Inflammatory macrophage treated with lipopolysaccharide for 1 hour (primary cell): ENCODE data around the gene PCDHGC5.

Source experiments
- DNase-seq, 2 donors: peaks; one replicate each; pipeline ENCODE4 v3.0.0-alpha.2; 2020 to 2022

Gene PCDHGC5

GRCh38 chr5:141491323-141492167 lies 2.7 kb downstream of the PCDHGC5 start:
- no peak for DNase-seq

GRCh38 chr5:141492168-141492885 lies 3.4 kb downstream of the PCDHGC5 start:
- DNase-seq = no peak

GRCh38 chr5:141493500-141494422 lies 4.9 kb downstream of the PCDHGC5 start:
- no peak for DNase-seq

- DNase-seq = no peak
Observed at GRCh38 chr5:141494761-141495452, 6.0 kb downstream of the PCDHGC5 start.

GRCh38 chr5:141495453-141495811 lies 6.6 kb downstream of the PCDHGC5 start:
- DNase-seq = no peak

GRCh38 chr5:141496038-141496437 lies 7.2 kb downstream of the PCDHGC5 start:
- no peak for DNase-seq

GRCh38 chr5:141501761-141502160 lies 12.9 kb downstream of the PCDHGC5 start:
- DNase-seq = no peak

GRCh38 chr5:141503681-141504080 lies 14.8 kb downstream of the PCDHGC5 start:
- DNase-seq = peak in 1 of 2 donors; percentile 27

- no peak for DNase-seq
Observed at GRCh38 chr5:141504216-141504615, 15.3 kb downstream of the PCDHGC5 start.

GRCh38 chr5:141506381-141507155 lies 17.7 kb downstream of the PCDHGC5 start:
- no peak for DNase-seq

GRCh38 chr5:141507387-141508091 lies 18.7 kb downstream of the PCDHGC5 start:
- DNase-seq = no peak

- peak in 1 of 2 donors; percentile 80 for DNase-seq
Observed at GRCh38 chr5:141508440-141508797, 19.5 kb downstream of the PCDHGC5 start.

GRCh38 chr5:141508798-141509611 lies 20.1 kb downstream of the PCDHGC5 start:
- peak; percentile 52 to 70 for DNase-seq

GRCh38 chr5:141510160-141510559 lies 21.3 kb downstream of the PCDHGC5 start:
- DNase-seq = no peak

GRCh38 chr5:141510850-141511601 lies 22.1 kb downstream of the PCDHGC5 start:
- DNase-seq = no peak

GRCh38 chr5:141511771-141512325 lies 23.0 kb downstream of the PCDHGC5 start:
- DNase-seq = no peak

GRCh38 chr5:141512390-141512910 lies 23.6 kb downstream of the PCDHGC5 start:
- peak; percentile 38 to 76 for DNase-seq

- DNase-seq = peak in 1 of 2 donors; percentile 65
Observed at GRCh38 chr5:141512911-141513626, 24.2 kb downstream of the PCDHGC5 start.
